NCI-H446 treated with DMSO at 0.1 percent for 48 hours (cell line): ENCODE results near the gene CYP4F11.
"Not testable (repeated sequence)": the region's sequence is repeated elsewhere in the genome, so short reads cannot be mapped to it uniquely, and the experiment has no call there.

Experiments
- DNase-seq: peaks from one replicate; lab custom pipeline; 2025; lab: John Stamatoyannopoulos, UW

The CYP4F11 gene

GRCh38 chr19:15934332-15935078 is at the start of gene CYP4F11:
CYP4F11 (minus strand) TSS chr19:15934529; CDS start chr19:15934408, 121 bp downstream.
- no peak for DNase-seq

- DNase-seq, result no peak
Measured at GRCh38 chr19:15979293-15979692, 45.0 kb upstream of the CYP4F11 start.

- no peak for DNase-seq
Measured at GRCh38 chr19:15977690-15978089, 43.4 kb upstream of the CYP4F11 start.

GRCh38 chr19:15976836-15977689 is 42.7 kb upstream of the CYP4F11 start:
- no peak for DNase-seq

GRCh38 chr19:15974856-15975255 is 40.5 kb upstream of the CYP4F11 start:
- no peak for DNase-seq

- DNase-seq, result not testable (repeated sequence)
Measured at GRCh38 chr19:15972043-15972442, 37.7 kb upstream of the CYP4F11 start.

- DNase-seq, result no peak
Measured at GRCh38 chr19:15971224-15971780, 37.0 kb upstream of the CYP4F11 start.

GRCh38 chr19:15964231-15964630 is 29.9 kb upstream of the CYP4F11 start:
- DNase-seq, result no peak

GRCh38 chr19:15962319-15962718 is 28.0 kb upstream of the CYP4F11 start:
- no peak for DNase-seq

- no peak for DNase-seq
Measured at GRCh38 chr19:15954820-15955219, 20.5 kb upstream of the CYP4F11 start.

GRCh38 chr19:15948223-15949058 is 14.1 kb upstream of the CYP4F11 start, which contains the start of gene OR10H4:
OR10H4 (plus strand) TSS chr19:15949008; CDS start chr19:15949008, 0 bp downstream.
- DNase-seq, result no peak

GRCh38 chr19:15945301-15945700 is 11.0 kb upstream of the CYP4F11 start:
- no peak for DNase-seq

- DNase-seq, result no peak
Measured at GRCh38 chr19:15944401-15944800, 10.1 kb upstream of the CYP4F11 start.

- no peak for DNase-seq
Measured at GRCh38 chr19:15937771-15938170, 3.4 kb upstream of the CYP4F11 start.

- DNase-seq, result no peak
Measured at GRCh38 chr19:15936950-15937349, 2.6 kb upstream of the CYP4F11 start.

GRCh38 chr19:15936173-15936572 is 1.8 kb upstream of the CYP4F11 start:
- DNase-seq, result no peak

- DNase-seq, result no peak
Measured at GRCh38 chr19:15935167-15935702, 906 bp upstream of the CYP4F11 start.

GRCh38 chr19:15933761-15934331 is 483 bp downstream of the CYP4F11 start:
- not testable (repeated sequence) for DNase-seq

- DNase-seq, result no peak
Measured at GRCh38 chr19:15928321-15928720, 6.0 kb downstream of the CYP4F11 start.

- no peak for DNase-seq
Measured at GRCh38 chr19:15926484-15926883, 7.8 kb downstream of the CYP4F11 start.

- DNase-seq, result no peak
Measured at GRCh38 chr19:15923702-15924101, 10.6 kb downstream of the CYP4F11 start.
